ENCODE data around the gene HPSE2.

DNA sequence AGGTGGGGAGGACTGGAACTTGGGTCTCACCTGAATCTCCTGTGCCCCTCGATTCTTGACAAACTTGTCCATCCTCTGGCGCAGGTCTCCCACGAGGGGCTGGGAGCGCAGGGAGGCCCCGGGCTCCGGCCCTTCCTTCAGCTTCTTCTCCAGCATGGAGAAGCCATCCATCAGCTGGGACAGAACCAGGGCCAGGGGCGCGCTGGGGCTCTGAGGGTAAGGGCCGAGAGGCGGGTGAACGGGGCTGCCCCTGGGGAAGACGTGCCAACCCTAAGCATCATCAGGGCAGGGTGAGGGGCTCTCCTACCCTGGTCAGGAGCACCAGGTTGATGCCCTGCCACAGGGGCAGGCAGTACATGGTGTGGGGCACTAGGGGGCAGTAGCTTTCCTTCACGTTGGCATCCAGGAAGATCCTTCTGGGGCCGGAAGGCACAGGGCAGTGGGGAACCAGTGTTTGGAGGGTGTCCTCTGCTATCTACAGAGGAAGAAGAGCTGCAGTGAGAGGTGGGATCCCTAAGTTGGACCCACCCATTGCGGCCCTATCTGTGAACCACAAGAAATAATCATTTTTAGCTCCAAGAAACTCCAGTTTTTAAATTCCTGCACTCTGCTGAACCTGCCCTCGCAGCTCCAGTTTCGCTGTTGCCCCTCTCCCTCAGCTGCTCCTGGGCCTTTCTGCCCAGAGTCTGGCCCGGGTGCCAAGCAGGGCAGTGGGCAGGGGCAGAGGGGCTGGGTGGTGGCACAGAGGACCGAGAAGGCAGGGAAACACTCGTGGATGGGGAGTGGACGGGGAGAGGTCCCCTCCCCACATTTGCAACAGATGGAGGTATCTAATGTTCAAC is 809.9 kb downstream of the HPSE2 start:
- TF ChIP-seq TAF1 (CRISPR knock-in tag; IDR thresholded peaks at IDR 0.05) (no peak), CBX2 (IDR thresholded peaks at IDR 0.05; ENCODE audit: low read depth, low read length) (no peak), CBX2 (CRISPR knock-in tag; IDR thresholded peaks at IDR 0.05; ENCODE audit: low read depth) (no peak), ZNF670 (CRISPR knock-in tag; IDR thresholded peaks at IDR 0.05; ENCODE audit: borderline replicate concordance) (no peak), KLF15 (CRISPR knock-in tag; IDR thresholded peaks at IDR 0.05; ENCODE audit: borderline replicate concordance) (no peak)
- TF ChIP-seq, protein P1, sequence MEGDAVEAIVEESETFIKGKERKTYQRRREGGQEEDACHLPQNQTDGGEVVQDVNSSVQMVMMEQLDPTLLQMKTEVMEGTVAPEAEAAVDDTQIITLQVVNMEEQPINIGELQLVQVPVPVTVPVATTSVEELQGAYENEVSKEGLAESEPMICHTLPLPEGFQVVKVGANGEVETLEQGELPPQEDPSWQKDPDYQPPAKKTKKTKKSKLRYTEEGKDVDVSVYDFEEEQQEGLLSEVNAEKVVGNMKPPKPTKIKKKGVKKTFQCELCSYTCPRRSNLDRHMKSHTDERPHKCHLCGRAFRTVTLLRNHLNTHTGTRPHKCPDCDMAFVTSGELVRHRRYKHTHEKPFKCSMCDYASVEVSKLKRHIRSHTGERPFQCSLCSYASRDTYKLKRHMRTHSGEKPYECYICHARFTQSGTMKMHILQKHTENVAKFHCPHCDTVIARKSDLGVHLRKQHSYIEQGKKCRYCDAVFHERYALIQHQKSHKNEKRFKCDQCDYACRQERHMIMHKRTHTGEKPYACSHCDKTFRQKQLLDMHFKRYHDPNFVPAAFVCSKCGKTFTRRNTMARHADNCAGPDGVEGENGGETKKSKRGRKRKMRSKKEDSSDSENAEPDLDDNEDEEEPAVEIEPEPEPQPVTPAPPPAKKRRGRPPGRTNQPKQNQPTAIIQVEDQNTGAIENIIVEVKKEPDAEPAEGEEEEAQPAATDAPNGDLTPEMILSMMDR (CRISPR knock-in tag; IDR thresholded peaks at IDR 0.05): peak; percentile 75
